HG03103 (cell line): ENCODE results near the gene FXYD7.

Source experiments
- ATAC-seq: cut with Tn5 transposase; IDR thresholded peaks from one replicate; pipeline ENCODE4 v1.9.1; 2021; ENCODE audit warnings: low read depth; ENCODE audit not compliant: unreplicated experiment

The FXYD7 gene

GRCh38 chr19:35109395-35110112, 33.5 kb upstream of the FXYD7 start:
- no peak for ATAC-seq

- no peak for ATAC-seq
Observed at GRCh38 chr19:35110974-35111373, 32.1 kb upstream of the FXYD7 start.

GRCh38 chr19:35112995-35113688, 29.9 kb upstream of the FXYD7 start:
- ATAC-seq: no peak

- ATAC-seq: no peak
Observed at GRCh38 chr19:35114353-35115176, 28.5 kb upstream of the FXYD7 start.

- ATAC-seq: no peak
Observed at GRCh38 chr19:35115177-35115951, 27.7 kb upstream of the FXYD7 start, which contains the start of gene FXYD3. Gene FXYD3, plus strand, starts transcription at chr19:35115823. Its CDS starts 3,554 bp downstream, at chr19:35119377.

GRCh38 chr19:35116072-35116801, 26.8 kb upstream of the FXYD7 start:
- ATAC-seq: no peak

GRCh38 chr19:35117116-35117515, 25.9 kb upstream of the FXYD7 start:
- no peak for ATAC-seq

GRCh38 chr19:35117799-35118198, 25.3 kb upstream of the FXYD7 start:
- ATAC-seq: no peak

- no peak for ATAC-seq
Observed at GRCh38 chr19:35118268-35119020, 24.6 kb upstream of the FXYD7 start.

- no peak for ATAC-seq
Observed at GRCh38 chr19:35119091-35119490, 24.0 kb upstream of the FXYD7 start.

- no peak for ATAC-seq
Observed at GRCh38 chr19:35119578-35120155, 23.4 kb upstream of the FXYD7 start.

GRCh38 chr19:35120492-35120891, 22.6 kb upstream of the FXYD7 start:
- ATAC-seq: no peak

GRCh38 chr19:35120898-35121297, 22.2 kb upstream of the FXYD7 start:
- no peak for ATAC-seq

- ATAC-seq: no peak
Observed at GRCh38 chr19:35122687-35123551, 20.1 kb upstream of the FXYD7 start.

GRCh38 chr19:35123573-35123972, 19.5 kb upstream of the FXYD7 start:
- no peak for ATAC-seq

- ATAC-seq: no peak
Observed at GRCh38 chr19:35124098-35125060, 18.7 kb upstream of the FXYD7 start.

- no peak for ATAC-seq
Observed at GRCh38 chr19:35125270-35125717, 17.8 kb upstream of the FXYD7 start.
